Esophagus squamous epithelium (tissue), 4 donors: ENCODE data around the gene MUSTN1.

Experiments used
- CTCF ChIP-seq, 6 experiments: fragments of 450-650 bp in 4 of 6; fragments of 200-600 bp in 2 of 6; sonication (generic) in 2 of 6; IDR thresholded peaks; one replicate each; pipeline ENCODE4 v1.5.1; 2016 to 2019; ENCODE audit warnings: antibody characterized with exemption in 6 of 6, mild to moderate bottlenecking in 4 of 6, moderate library complexity in 4 of 6
- POLR2A ChIP-seq, 4 donors: fragments of 450-650 bp; IDR thresholded peaks; one replicate each; pipeline ENCODE4 v1.6.1; 2017; ENCODE audit warnings: antibody characterized with exemption in 4 of 4, mild to moderate bottlenecking in 4 of 4, moderate library complexity in 3 of 4

GRCh38 chr3:52789746-52790040 lies 45.1 kb downstream of the MUSTN1 start:
- no peak for TF ChIP-seq CTCF (IDR thresholded peaks at IDR 0.05)
- no peak for TF ChIP-seq POLR2A (IDR thresholded peaks at IDR 0.05)
